Neural progenitor cell (in vitro differentiated cells): ENCODE data around the gene HTR3A.

Experiments used
- CTCF ChIP-seq: fragments of 200-600 bp; sonication (generic); IDR thresholded peaks from 2 replicates; pipeline ENCODE4 v1.5.1; 2017; ENCODE audit warnings: antibody characterized with exemption, mild to moderate bottlenecking
- EZH2phosphoT487 ChIP-seq: fragments of 200-600 bp; sonication (generic); IDR thresholded peaks from 2 replicates; pipeline ENCODE4 v1.6.1; 2017; ENCODE audit warnings: antibody characterized with exemption

GRCh38 chr11:113985906-113986305 is 11.0 kb downstream of the HTR3A start:
- no peak for TF ChIP-seq EZH2phosphoT487
- TF ChIP-seq CTCF: no peak
